DND-41 (cell line): Measurements from ENCODE around the gene SERINC2.

Source experiments
- ATAC-seq: fragments of 200-7000 bp; cut with Tn5 transposase; 3 replicates; pipeline ENCODE4 v1.9.1; 2021; ENCODE audit warnings: low read depth; ENCODE audit not compliant: insufficient read depth
- DNase-seq: peaks from one replicate; pipeline ENCODE4 v3.0.0-alpha.2; 2020
- H2AFZ ChIP-seq: 2 replicates; pipeline ENCODE4 v1.6.0; 2012; ENCODE audit warnings: low read depth, low read length
- H3K27ac ChIP-seq: 2 replicates; pipeline ENCODE4 v1.5.1; 2012; ENCODE audit warnings: low read length, inconsistent platforms
- H3K27me3 ChIP-seq: fragments of 200-600 bp; sonication (generic); 2 replicates; pipeline ENCODE4 v1.6.0; 2012; ENCODE audit warnings: low read length, mild to moderate bottlenecking, inconsistent platforms; ENCODE audit not compliant: insufficient read depth, poor library complexity
- H3K36me3 ChIP-seq: 2 replicates; pipeline ENCODE4 v1.5.1; 2012; ENCODE audit warnings: low read length, inconsistent platforms; ENCODE audit not compliant: insufficient read depth
- H3K4me1 ChIP-seq: 2 replicates; pipeline ENCODE4 v1.5.1; 2012; ENCODE audit warnings: mild to moderate bottlenecking, low read length; ENCODE audit not compliant: insufficient read depth
- H3K4me2 ChIP-seq: 2 replicates; pipeline ENCODE4 v1.6.0; 2012; ENCODE audit warnings: mild to moderate bottlenecking, moderate library complexity, low read length, inconsistent platforms; ENCODE audit not compliant: insufficient read depth
- H3K4me3 ChIP-seq, 2 experiments: fragments of 200-600 bp in 1 of 2; shearing (Covaris generic) in 1 of 2; 2 replicates each; pipeline ENCODE4 v1.5.1; 2012 to 2016; ENCODE audit warnings: inconsistent platforms in 2 of 2, low read length in 2 of 2, mild to moderate bottlenecking in 2 of 2, low read depth in 1 of 2, moderate library complexity in 1 of 2
- H3K79me2 ChIP-seq: 2 replicates; pipeline ENCODE4 v1.6.0; 2012; ENCODE audit warnings: low read length, inconsistent platforms; ENCODE audit not compliant: insufficient read depth
- H3K9ac ChIP-seq: 2 replicates; pipeline ENCODE4 v1.6.0; 2012; ENCODE audit warnings: low read depth, mild to moderate bottlenecking, inconsistent platforms, low read length, moderate library complexity
- H3K9me3 ChIP-seq: 2 replicates; pipeline ENCODE4 v1.5.1; 2012; ENCODE audit warnings: low read length, moderate library complexity, mild to moderate bottlenecking, inconsistent platforms; ENCODE audit not compliant: insufficient read depth, severe bottlenecking
- H4K20me1 ChIP-seq: 2 replicates; pipeline ENCODE4 v1.6.0; 2012; ENCODE audit warnings: low read length; ENCODE audit not compliant: insufficient read depth
- EZH2 ChIP-seq: IDR thresholded peaks from 3 replicates; pipeline ENCODE4 v1.6.1; 2012; ENCODE audit warnings: borderline replicate concordance, low read depth, mild to moderate bottlenecking, moderate library complexity, low read length, inconsistent platforms; ENCODE audit not compliant: severe bottlenecking
- TF ChIP-seq, protein P1 (sequence below): IDR thresholded peaks from 2 replicates; pipeline ENCODE4 v1.5.1; 2012; ENCODE audit warnings: borderline replicate concordance, low read length, moderate library complexity, mild to moderate bottlenecking; ENCODE audit not compliant: poor library complexity, severe bottlenecking; ENCODE audit errors: extremely low read depth

SERINC2 gene

DNA sequence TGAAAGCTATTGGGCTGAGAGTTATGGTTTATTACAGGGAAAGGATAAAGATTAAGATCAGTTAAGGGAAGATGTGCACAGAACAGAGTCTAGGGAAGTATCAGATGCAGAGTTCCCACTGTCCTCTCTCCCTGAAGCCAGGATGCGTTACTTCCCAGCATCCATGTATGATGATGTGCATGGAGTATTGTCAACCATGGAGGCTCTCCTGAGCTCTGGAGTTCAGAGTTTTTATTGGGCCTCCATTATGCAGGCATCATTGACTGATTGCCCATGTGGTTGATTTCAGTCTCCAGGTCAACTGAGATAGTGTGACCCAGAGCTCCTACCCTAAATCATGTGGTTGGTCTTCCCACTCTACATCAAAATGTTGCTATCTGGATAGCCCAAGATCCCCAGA is 30.7 kb downstream of the SERINC2 start:
- Histone ChIP-seq H3K4me1 (peaks cover 8% of the 10 kb centered on the region; the same call in 1 of the 2 replicates), H4K20me1 (no peaks in the 10 kb centered on the region), H3K27ac (no peak overlapping the region), H3K4me2 (no peak overlapping the region), H3K27me3 (no peaks in the 10 kb centered on the region), H3K9me3 (peaks cover 11% of the 10 kb centered on the region), H3K36me3 (no peaks in the 10 kb centered on the region), H2AFZ (no peak overlapping the region), H3K79me2 (no peaks in the 10 kb centered on the region), H3K4me3 (no peak overlapping the region), H3K9ac (no peak overlapping the region)
- no peak for ATAC-seq
- TF ChIP-seq EZH2: no peak
- TF ChIP-seq, protein P1, sequence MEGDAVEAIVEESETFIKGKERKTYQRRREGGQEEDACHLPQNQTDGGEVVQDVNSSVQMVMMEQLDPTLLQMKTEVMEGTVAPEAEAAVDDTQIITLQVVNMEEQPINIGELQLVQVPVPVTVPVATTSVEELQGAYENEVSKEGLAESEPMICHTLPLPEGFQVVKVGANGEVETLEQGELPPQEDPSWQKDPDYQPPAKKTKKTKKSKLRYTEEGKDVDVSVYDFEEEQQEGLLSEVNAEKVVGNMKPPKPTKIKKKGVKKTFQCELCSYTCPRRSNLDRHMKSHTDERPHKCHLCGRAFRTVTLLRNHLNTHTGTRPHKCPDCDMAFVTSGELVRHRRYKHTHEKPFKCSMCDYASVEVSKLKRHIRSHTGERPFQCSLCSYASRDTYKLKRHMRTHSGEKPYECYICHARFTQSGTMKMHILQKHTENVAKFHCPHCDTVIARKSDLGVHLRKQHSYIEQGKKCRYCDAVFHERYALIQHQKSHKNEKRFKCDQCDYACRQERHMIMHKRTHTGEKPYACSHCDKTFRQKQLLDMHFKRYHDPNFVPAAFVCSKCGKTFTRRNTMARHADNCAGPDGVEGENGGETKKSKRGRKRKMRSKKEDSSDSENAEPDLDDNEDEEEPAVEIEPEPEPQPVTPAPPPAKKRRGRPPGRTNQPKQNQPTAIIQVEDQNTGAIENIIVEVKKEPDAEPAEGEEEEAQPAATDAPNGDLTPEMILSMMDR: no peak
- no peak for DNase-seq

DNA sequence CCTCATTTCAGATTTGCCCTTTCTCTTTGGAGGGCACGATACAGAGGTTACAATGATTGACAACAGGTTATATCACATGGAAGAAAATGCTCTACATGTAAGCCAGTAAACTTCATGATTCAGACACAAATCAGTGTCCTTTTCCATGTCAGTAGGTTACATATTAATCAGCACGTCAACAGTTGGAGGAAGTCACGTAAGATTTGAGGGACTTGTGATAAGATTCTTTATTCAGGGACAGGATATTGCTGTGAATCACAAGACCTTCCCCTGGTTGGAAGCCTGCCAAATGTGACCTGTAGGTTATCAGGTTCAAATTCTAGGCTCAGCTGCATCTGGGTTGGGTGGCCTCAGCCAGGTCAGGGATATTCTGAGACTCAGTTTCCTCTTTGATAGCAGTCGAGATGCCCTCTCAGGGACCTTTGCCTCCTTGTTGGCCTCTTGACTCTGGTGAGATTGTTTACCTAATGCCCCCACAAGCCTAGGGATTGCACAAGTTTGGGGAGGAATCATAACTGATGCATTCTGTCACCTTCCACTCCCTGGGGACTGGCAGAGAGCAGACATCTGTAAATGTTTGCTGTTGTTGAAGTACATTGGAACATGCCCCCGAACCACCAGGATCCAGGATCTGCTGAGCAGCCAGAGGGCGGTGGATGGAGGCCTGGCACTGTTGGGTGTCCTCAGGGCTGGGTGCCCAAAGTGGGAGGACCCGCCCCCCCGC is 31.9 kb downstream of the SERINC2 start:
- H3K27me3 ChIP-seq: no peaks in the 10 kb centered on the region
- H3K4me1 ChIP-seq: peaks cover 8% of the 10 kb centered on the region; the same call in 1 of the 2 replicates
- peaks cover 11% of the 10 kb centered on the region for H3K9me3 ChIP-seq
- H2AFZ ChIP-seq: no peak overlapping the region
- DNase-seq (no peak), ATAC-seq (no peak)
- no peaks in the 10 kb centered on the region for H3K79me2 ChIP-seq
- no peak overlapping the region for H3K4me2 ChIP-seq
- no peak overlapping the region for H3K27ac ChIP-seq
- H3K9ac ChIP-seq: no peak overlapping the region
- no peak for TF ChIP-seq EZH2
- TF ChIP-seq, protein P1: no peak
- H3K36me3 ChIP-seq: no peaks in the 10 kb centered on the region
- no peaks in the 10 kb centered on the region for H4K20me1 ChIP-seq
- H3K4me3 ChIP-seq: no peak overlapping the region

DNA sequence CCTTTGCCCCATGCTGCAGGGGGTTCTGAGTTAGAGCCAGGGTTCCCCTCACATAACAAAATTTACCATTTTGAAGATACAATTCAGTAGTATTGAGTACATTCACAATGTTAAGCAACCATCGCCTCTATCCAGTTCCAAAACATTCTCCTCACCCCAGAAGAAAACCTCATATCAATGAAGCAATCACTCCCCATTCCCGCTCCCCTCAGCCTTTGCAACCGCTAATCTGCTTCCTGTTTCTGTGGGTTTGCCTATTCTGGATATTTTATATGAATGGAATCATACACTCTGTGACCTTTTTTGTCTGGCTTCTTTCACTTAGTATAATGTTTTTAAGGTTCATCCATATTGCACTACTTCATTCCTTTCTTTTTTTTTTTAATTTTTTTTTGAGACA is 32.9 kb downstream of the SERINC2 start:
- no peak overlapping the region for H3K27ac ChIP-seq
- TF ChIP-seq, protein P1: no peak
- no peaks in the 10 kb centered on the region for H3K79me2 ChIP-seq
- H3K36me3 ChIP-seq: no peaks in the 10 kb centered on the region
- DNase-seq: no peak
- H3K9me3 ChIP-seq: peaks cover 11% of the 10 kb centered on the region
- H3K4me1 ChIP-seq: peaks cover 8% of the 10 kb centered on the region; the same call in 1 of the 2 replicates
- no peak for ATAC-seq
- no peak overlapping the region for H3K4me3 ChIP-seq
- H4K20me1 ChIP-seq: no peaks in the 10 kb centered on the region
- H3K9ac ChIP-seq: no peak overlapping the region
- H3K27me3 ChIP-seq: no peaks in the 10 kb centered on the region
- H2AFZ ChIP-seq: no peak overlapping the region
- H3K4me2 ChIP-seq: no peak overlapping the region
